ENCODE results near the gene CLEC4D.
"Not testable (repeated sequence)": the region's sequence is repeated elsewhere in the genome, so short reads cannot be mapped to it uniquely, and the experiment has no call there.

Gene CLEC4D

GRCh38 chr12:8537820-8538219 lies 24.5 kb downstream of the CLEC4D start:
- not testable (repeated sequence) for DNase-seq

- not testable (repeated sequence) for DNase-seq
Observed at GRCh38 chr12:8540831-8541230, 27.5 kb downstream of the CLEC4D start, which contains the start of gene CLEC4E. CLEC4E (minus strand) TSS chr12:8540905; CDS start chr12:8540797, 108 bp downstream.

GRCh38 chr12:8541562-8541961 lies 28.3 kb downstream of the CLEC4D start:
- DNase-seq, result no peak

GRCh38 chr12:8544295-8544694 lies 31.0 kb downstream of the CLEC4D start:
- no peak for DNase-seq

- DNase-seq, result no peak
Observed at GRCh38 chr12:8546591-8546990, 33.3 kb downstream of the CLEC4D start.

- no peak for DNase-seq
Observed at GRCh38 chr12:8547645-8548044, 34.3 kb downstream of the CLEC4D start.

- no peak for DNase-seq
Observed at GRCh38 chr12:8548192-8548591, 34.9 kb downstream of the CLEC4D start.

- no peak for DNase-seq
Observed at GRCh38 chr12:8549381-8549780, 36.1 kb downstream of the CLEC4D start.

- no peak for DNase-seq
Observed at GRCh38 chr12:8553088-8553627, 39.9 kb downstream of the CLEC4D start.

GRCh38 chr12:8554451-8555195 lies 41.3 kb downstream of the CLEC4D start:
- DNase-seq, result no peak

GRCh38 chr12:8556531-8557097 lies 43.3 kb downstream of the CLEC4D start:
- no peak for DNase-seq

- no peak for DNase-seq
Observed at GRCh38 chr12:8559676-8560075, 46.4 kb downstream of the CLEC4D start.

GRCh38 chr12:8561011-8561410 lies 47.7 kb downstream of the CLEC4D start:
- no peak for DNase-seq

GRCh38 chr12:8562310-8562709 lies 49.0 kb downstream of the CLEC4D start:
- no peak for DNase-seq

GRCh38 chr12:8563356-8563755 lies 50.1 kb downstream of the CLEC4D start:
- no peak for DNase-seq

- DNase-seq, result no peak
Observed at GRCh38 chr12:8564656-8565055, 51.4 kb downstream of the CLEC4D start.

- DNase-seq, result not testable (repeated sequence)
Observed at GRCh38 chr12:8566052-8566451, 52.7 kb downstream of the CLEC4D start.

- no peak for DNase-seq
Observed at GRCh38 chr12:8566525-8566924, 53.2 kb downstream of the CLEC4D start.
